Left colon (tissue), 2 donors: Measurements from ENCODE around the gene MAN1B1. TPM values are rescaled to one million over a fixed set of nuclear protein-coding genes. Genes with fewer than 3 reads are reported as not detected.
"Not testable (repeated sequence)": the region's sequence is repeated elsewhere in the genome, so short reads cannot be mapped to it uniquely, and the experiment has no call there.

Experiments
- ATAC-seq: fragments of 200-7000 bp; cut with Tn5 transposase; one replicate; pipeline ENCODE4 v1.9.1; 2020; ENCODE audit warnings: mild to moderate bottlenecking, moderate library complexity
- DNase-seq, 2 donors: peaks; one replicate each; pipeline ENCODE4 v3.0.0-alpha.2; 2020
- intact Hi-C, 2 donors: fragments of 100-400 bp; cut with DNase I in 1 of 2; cut with micrococcal nuclease in 1 of 2; formaldehyde crosslinking; loops; one replicate each; pipeline versions ENCODE4 v1.11.2 to v1.14.0; 2022; cut with DNase I, micrococcal nuclease
- total RNA-seq, 2 donors: library from RNA; stranded (reverse); fragmentation: NEBNext Ultra II Directional; extraction: Animal tissue kit (Norgen Biotek cat#: 25700); gene quantifications; one replicate each; pipeline ENCODE4 v1.2.1, GENCODE V29; 2021
- donor health status: DM: no; HTN: no; CAD: no.
- donor health status: DM: yes; HTN: yes; CAD: no.

Gene MAN1B1
- total RNA-seq, 2 donors from 2014 or later = 50.0 to 53.5 TPM

DNA sequence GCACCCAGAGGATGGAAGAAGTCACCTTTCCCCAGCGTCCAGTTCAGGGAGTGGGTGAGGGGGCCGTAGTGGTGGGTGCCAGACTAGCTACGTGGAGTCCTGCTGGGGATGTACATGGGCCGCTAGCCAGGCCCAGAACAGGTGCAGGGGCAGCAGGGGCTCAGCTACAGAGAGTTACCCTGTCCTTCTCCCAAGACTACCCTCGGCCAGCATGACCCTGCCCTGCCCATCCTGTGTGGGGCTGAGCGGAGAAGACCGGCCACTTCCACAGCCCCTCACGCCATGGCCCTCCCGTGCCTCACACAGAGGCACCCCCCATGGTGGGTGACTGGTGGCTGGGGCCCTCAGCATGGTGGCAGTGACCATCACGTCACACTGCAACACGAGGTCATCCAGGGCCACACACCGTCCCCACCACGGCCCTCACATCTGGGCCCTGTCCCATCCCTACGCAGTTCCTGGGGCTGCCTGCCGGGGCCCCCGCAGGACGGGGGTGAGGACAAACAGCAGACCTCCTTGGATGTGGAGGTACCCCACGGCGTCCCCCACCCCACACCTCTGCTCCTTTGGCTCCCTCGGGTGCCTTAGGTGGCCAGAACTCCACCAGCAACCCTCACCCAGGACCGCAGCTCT, 28.7 kb downstream of the MAN1B1 start:
- no peak for ATAC-seq
- no peak for DNase-seq
- intact Hi-C loops = loop anchor here in 1 of 2 donors (10.0 kb wide), 1 partner anchor 119 kb away; the partner anchor contains the start of gene SLC34A3

- no peak for ATAC-seq
- intact Hi-C loops = loop anchor here in 1 of 2 donors (10.0 kb wide), 1 partner anchor 119 kb away; the partner anchor contains the start of gene SLC34A3
These were observed 29.3 kb downstream of the MAN1B1 start for GRCh38 chr9:137116027-137116507.

DNA sequence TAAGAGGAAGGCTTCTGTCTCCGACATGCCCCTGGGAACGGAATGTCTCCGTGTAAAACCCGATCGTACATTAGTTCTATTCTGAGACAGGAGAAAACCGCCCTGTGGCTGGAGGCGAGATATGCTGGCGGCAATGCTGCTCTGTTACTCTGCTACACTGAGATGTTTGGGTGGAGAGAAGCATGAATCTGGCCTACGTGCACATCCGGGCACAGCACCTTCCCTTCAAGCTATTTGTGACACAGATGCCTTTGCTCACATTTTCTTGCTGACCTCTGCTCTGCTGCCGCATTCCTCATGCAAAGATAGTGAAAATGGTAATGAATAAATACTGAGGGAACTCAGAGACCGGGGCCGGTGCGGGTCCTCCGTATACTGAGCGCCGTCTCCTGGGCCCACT, 29.9 kb downstream of the MAN1B1 start:
- ATAC-seq (no peak), DNase-seq (no peak)
- intact Hi-C loops = loop anchor here in 1 of 2 donors (10.0 kb wide), 1 partner anchor 118 kb away; the partner anchor contains the start of gene SLC34A3

More at GRCh38 chr9:137116027-137116507, 29.3 kb downstream of the MAN1B1 start:
- no peak for DNase-seq

- no peak for ATAC-seq
- DNase-seq = no peak
- intact Hi-C loops = loop anchor here in 1 of 2 donors (10.0 kb wide), 1 partner anchor 118 kb away; the partner anchor contains the start of gene SLC34A3
These were observed 30.5 kb downstream of the MAN1B1 start for GRCh38 chr9:137117269-137117731.

- not testable (repeated sequence) for ATAC-seq, DNase-seq
- intact Hi-C loops = loop anchor here in 1 of 2 donors (10.0 kb wide), 1 partner anchor 117 kb away; the partner anchor contains the start of gene SLC34A3
These were observed 31.4 kb downstream of the MAN1B1 start for GRCh38 chr9:137118092-137118603.

DNA sequence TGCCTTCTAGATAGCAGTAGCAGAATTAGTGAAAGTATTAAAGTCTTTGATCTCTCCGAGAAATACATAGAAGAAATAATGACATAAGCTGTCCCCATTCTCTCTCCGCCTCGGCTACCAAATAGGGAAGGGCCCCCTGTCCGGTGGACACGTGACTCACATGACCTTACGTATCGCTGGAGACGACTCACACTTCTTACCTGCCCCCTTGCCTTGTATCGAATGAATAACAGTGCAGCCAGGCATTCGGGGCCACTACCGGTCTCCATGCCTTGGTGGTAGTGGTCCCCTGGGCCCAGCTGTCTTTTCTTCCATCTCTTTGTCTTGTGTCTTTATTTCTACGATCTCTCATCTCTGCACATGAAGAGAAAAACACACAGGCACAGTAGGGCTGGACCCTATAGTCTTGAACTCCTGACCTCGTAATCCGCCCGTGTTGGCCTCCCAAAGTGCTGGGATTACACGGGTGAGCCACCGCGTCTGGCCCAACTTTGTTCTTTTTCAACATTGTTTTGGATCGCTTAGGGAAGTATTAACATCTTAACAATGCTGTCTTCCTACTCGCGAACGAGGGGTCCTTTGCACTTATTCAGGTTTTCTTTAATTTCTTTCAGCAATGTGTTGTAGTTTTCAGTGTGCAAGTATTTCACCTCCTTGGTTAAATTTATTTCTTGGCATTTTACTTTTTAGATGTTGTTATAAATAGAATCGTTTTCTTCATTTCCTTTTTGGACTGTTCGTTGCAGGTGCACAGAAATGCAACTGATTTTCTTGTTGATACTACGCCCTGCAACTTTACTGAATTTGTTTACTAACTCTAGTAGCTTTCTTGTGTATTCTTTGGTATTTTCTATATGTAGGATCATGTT, 35.4 kb downstream of the MAN1B1 start:
- ATAC-seq, DNase-seq: not testable (repeated sequence)
- intact Hi-C loops = loop anchor here in 1 of 2 donors (5.0 kb wide), 1 partner anchor 105 kb away; the partner anchor contains the start of genes CYSRT1 and RNF224

GRCh38 chr9:137122796-137123467, 36.1 kb downstream of the MAN1B1 start:
- intact Hi-C loops = loop anchor here in 1 of 2 donors (5.0 kb wide), 1 partner anchor 104 kb away; the partner anchor contains the start of genes CYSRT1 and RNF224
- not testable (repeated sequence) for DNase-seq, ATAC-seq

- intact Hi-C loops = loop anchor here in 1 of 2 donors (5.0 kb wide), 1 partner anchor 104 kb away; the partner anchor contains the start of genes CYSRT1 and RNF224
- DNase-seq = no peak
- ATAC-seq = no peak
These were observed 36.7 kb downstream of the MAN1B1 start for GRCh38 chr9:137123468-137123837.

DNA sequence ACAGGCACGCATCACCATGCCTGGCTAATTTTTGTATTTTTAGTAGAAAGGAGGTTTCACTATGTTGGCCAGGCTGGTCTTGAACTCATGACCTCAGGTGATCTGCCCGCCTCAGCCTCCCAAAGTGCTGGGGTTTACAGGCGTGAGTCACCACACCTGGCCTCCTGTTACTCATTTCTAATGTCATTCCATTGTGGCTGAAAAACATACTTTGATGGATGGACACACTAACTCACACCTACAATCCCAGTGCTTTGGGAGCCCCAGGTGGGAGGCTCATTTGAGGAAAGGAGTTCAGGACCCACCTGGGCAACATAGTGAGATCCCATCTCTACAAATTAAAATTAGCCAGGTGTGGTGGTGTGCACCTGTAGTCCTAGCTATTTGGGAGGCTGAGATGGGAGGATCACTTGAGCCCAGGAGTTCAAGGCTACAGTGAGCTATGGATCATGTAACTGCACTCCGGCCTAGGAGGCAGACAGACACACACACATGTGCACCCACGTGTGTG, 37.2 kb downstream of the MAN1B1 start:
- not testable (repeated sequence) for DNase-seq, ATAC-seq
- intact Hi-C loops = loop anchor here in 1 of 2 donors (5.0 kb wide), 1 partner anchor 103 kb away; the partner anchor contains the start of genes CYSRT1 and RNF224

GRCh38 chr9:137126786-137127185, 40.0 kb downstream of the MAN1B1 start:
- ATAC-seq (no peak), DNase-seq (no peak)
- intact Hi-C loops = no loop called here

GRCh38 chr9:137127301-137128157, 40.7 kb downstream of the MAN1B1 start:
- intact Hi-C loops = no loop called here
- DNase-seq (peak in 1 of 2 donors; percentile 35), ATAC-seq (no peak)

GRCh38 chr9:137128158-137128861, 41.5 kb downstream of the MAN1B1 start:
- no peak for DNase-seq
- intact Hi-C loops = no loop called here
- no peak for ATAC-seq

- ATAC-seq (peak; percentile 1), DNase-seq (peak in 1 of 2 donors; percentile 26)
- intact Hi-C loops = no loop called here
These were observed 42.2 kb downstream of the MAN1B1 start for GRCh38 chr9:137128862-137129455.

- intact Hi-C loops = no loop called here
- peak; percentile 99 for ATAC-seq
- DNase-seq = peak; percentile 86 to 90
These were observed 42.8 kb downstream of the MAN1B1 start for GRCh38 chr9:137129456-137130175.

DNA sequence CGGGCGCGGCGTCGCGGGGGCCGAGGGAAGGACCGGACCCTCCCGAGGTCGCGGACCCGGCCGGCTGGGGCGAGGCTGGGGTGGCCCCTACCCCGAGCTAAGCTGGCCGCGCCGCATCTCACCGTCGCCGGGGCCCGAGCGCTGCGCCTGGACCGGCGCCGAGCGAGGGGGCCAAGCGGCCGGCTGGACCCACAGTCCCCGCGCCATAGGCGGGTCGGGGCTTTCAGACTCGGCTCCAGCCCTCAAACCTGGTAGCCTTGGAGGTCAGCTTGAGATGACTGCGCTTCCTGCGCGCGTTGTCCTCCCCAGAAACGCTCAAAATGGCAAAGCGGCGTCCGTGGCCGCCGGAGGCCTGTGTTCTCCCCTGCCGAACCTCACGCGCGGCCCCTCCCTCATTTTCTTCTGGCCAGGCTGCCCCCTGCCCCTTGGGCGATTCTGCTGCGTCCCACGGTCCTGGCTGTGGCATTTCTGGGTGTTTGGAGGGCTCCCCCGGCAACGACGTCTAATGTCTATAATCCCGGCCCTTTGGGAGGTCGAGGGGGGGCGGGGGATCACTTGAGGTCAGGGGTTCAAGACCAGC, 43.5 kb downstream of the MAN1B1 start:
- ATAC-seq (no peak), DNase-seq (no peak)
- intact Hi-C loops = no loop called here
